OCI-LY3 (cell line): ENCODE results near the gene NCOR2.

Experiments used
- CTCF ChIP-seq: fragments of 200-600, 300-600 bp; sonication (generic); IDR thresholded peaks from 2 replicates; pipeline ENCODE4 v1.5.1; 2014; ENCODE audit warnings: antibody characterized with exemption, low read length, low read depth
- EZH2phosphoT487 ChIP-seq: fragments of 200-600 bp; shearing (Covaris generic); IDR thresholded peaks from 2 replicates; pipeline ENCODE4 v1.6.1; 2018; ENCODE audit warnings: antibody characterized with exemption, mixed run types, low read depth

- TF ChIP-seq CTCF: no peak
- no peak for TF ChIP-seq EZH2phosphoT487
Observed at GRCh38 chr12:124525927-124526692, 41.3 kb downstream of the NCOR2 start.
